Stimulated activated memory B cell treated with anti-CD40 and anti-IgM and Interleukin-4, amounts not matched to agents 10 μg/mL and 1 μg/mL and 100 μg/mL, for 72 hours (primary cell): ENCODE measurements around the gene CORO1C.
"Not testable (repeated sequence)": the region's sequence is repeated elsewhere in the genome, so short reads cannot be mapped to it uniquely, and the experiment has no call there.

Experiments used
- ATAC-seq: fragments of 150-1000 bp; cut with Tn5 transposase; 2 replicates; pipeline ENCODE4 v1.10.0; 2021
- H3K27ac Mint-ChIP-seq: one replicate; pipeline ENCODE4 v1.8.0; 2022; ENCODE audit warnings: mild to moderate bottlenecking, mixed read lengths
- H3K27me3 Mint-ChIP-seq: one replicate; pipeline ENCODE4 v1.8.0; 2022; ENCODE audit warnings: mixed read lengths
- H3K36me3 Mint-ChIP-seq: one replicate; pipeline ENCODE4 v1.8.0; 2022; ENCODE audit warnings: mixed read lengths
- H3K4me1 Mint-ChIP-seq: one replicate; pipeline ENCODE4 v1.8.0; 2022; ENCODE audit warnings: mixed read lengths
- H3K4me3 Mint-ChIP-seq: one replicate; pipeline ENCODE4 v1.8.0; 2022; ENCODE audit warnings: mild to moderate bottlenecking, moderate library complexity, mixed read lengths
- H3K9me3 Mint-ChIP-seq: one replicate; pipeline ENCODE4 v1.8.0; 2022; ENCODE audit warnings: mixed read lengths

Gene CORO1C

DNA sequence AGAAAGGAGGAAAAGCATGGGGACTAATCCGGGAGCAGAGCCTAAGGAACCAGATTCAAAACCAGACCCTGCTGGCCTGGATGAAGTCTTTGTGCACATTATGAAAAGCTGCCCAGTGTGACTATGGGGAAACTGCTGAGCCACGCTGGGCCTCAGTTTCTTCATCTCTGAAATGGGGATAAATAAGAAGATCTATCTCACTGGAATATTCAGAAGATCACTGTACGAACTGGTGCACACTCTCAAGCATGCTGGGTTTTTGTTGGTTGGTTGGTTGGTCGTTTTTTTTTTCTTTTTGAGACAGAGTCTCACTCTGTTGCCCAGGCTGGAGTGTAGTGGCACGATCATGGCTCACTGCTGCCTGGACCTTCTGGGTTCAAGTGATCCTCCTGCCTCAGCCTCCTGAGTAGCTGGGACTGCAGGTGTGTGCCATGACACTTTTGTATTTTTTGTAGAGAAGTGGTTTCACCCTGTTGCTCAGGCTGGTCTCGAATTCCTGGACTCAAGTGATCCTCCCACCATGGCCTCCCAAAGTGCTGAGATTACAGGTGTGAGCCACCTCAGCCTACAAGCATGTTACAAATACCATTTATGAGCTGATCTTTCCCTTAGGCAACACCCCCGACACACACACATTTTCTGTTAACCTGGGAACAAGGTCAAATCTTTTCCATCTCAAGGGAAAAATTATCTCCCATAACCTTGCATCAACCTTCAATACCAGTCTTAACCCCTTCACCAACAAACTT lies 33.4 kb upstream of the CORO1C start:
- Mint-ChIP-seq H3K27ac (no peak overlapping the region), H3K4me1 (peaks cover 37% of the 10 kb centered on the region), H3K9me3 (no peaks in the 10 kb centered on the region), H3K36me3 (no peaks in the 10 kb centered on the region), H3K4me3 (no peak overlapping the region), H3K27me3 (no peaks in the 10 kb centered on the region)
- ATAC-seq, result no peak

- Mint-ChIP-seq H3K36me3 (peaks cover 6% of the 10 kb centered on the region), H3K27me3 (no peaks in the 10 kb centered on the region), H3K9me3 (no peaks in the 10 kb centered on the region), H3K27ac (no peak overlapping the region), H3K4me3 (no peak overlapping the region), H3K4me1 (peaks cover 9% of the 10 kb centered on the region)
- ATAC-seq, result no peak
Observed at GRCh38 chr12:108761226-108761625, 29.9 kb upstream of the CORO1C start.

DNA sequence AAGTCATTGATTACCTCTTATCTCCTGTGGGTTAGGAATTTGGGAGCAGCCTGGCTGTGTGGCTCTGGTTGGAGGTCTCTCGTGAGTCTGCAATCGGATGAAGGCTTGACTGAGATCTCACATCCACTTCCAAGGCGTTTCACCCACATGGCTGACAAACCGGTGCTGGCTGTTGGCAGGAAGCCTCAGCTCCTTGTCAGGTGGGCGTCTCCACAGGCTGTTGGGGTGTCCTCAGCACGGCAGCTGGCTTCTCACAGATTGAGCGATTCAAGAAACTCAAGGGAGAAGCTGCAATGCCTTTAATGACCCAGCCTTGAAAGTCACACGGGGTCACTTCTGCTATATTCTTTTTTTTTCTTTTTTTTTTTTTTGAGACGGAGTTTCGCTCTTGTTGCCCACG lies 28.6 kb upstream of the CORO1C start:
- Mint-ChIP-seq H3K27ac (no peak overlapping the region), H3K27me3 (no peaks in the 10 kb centered on the region), H3K4me1 (peaks cover 9% of the 10 kb centered on the region), H3K36me3 (peaks cover 6% of the 10 kb centered on the region), H3K9me3 (no peaks in the 10 kb centered on the region), H3K4me3 (no peak overlapping the region)
- no peak for ATAC-seq

DNA sequence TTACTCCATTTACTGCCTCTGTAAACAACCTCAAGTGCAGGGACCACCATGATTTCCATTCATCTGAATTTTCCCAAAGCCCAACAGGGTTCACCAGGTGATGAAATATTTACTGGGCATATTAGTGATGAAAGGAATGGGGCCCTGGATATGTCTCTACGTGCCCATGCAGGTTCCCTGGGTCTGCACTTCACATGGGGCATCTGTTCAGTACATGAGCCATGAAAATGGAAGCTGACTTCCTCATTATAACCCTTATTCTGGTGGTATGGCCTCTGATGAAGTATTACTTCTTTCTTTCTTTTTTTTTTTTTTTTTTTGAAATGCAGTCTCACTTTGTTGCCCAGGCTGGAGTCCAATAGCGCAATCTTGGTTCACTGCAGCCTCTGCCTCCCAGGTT lies 26.5 kb upstream of the CORO1C start:
- Mint-ChIP-seq H3K4me3 (no peak overlapping the region), H3K27me3 (no peaks in the 10 kb centered on the region), H3K36me3 (peaks cover 6% of the 10 kb centered on the region), H3K4me1 (peaks cover 9% of the 10 kb centered on the region), H3K27ac (no peak overlapping the region), H3K9me3 (no peaks in the 10 kb centered on the region)
- ATAC-seq, result no peak

DNA sequence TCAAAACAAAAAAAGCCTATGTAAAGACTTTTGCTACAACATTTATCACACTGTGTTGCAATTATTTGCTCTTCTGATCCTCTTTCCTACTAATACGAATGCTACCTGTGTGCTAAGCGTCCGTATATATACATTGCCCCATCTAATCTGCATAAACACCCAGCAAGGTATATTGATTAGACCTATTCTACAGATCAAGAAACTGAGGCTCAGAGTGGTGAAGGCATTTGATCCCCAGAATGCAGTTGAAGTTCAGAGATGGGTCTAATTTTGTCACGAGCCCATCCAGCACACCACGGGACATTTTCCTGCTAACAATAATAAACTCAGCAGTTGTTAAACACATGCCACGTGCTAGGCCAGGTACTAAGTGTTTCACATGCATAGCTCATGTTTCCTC lies 25.1 kb upstream of the CORO1C start:
- Mint-ChIP-seq H3K4me1 (no peaks in the 10 kb centered on the region), H3K36me3 (peaks cover 6% of the 10 kb centered on the region), H3K27me3 (no peaks in the 10 kb centered on the region), H3K27ac (no peak overlapping the region), H3K9me3 (no peaks in the 10 kb centered on the region), H3K4me3 (no peak overlapping the region)
- ATAC-seq, result no peak

GRCh38 chr12:108755481-108755880 lies 24.2 kb upstream of the CORO1C start:
- ATAC-seq, result no peak
- Mint-ChIP-seq H3K27ac (no peak overlapping the region), H3K9me3 (no peaks in the 10 kb centered on the region)

DNA sequence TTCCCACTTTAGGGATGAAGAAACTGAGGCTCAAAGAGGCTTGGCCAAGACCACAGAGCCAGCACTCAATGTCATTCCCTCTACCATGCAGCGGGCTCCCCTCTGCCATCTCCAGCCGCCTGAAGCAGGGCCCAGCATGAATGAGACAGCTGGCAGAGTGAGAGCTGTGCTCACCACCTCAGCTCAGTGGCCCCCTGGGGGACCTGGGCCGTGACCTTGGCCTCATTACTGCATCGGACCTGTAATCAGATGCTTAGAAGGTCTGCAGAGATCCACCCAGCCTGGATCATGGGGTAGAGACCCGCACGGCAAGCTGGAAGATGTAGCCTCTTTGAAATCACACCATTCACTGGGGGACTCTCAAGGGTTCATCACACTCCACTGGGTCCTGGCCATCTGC lies 22.7 kb upstream of the CORO1C start:
- H3K4me1 Mint-ChIP-seq, result peaks cover 3% of the 10 kb centered on the region
- ATAC-seq, result no peak
- no peaks in the 10 kb centered on the region for H3K9me3 Mint-ChIP-seq
- H3K27me3 Mint-ChIP-seq, result no peaks in the 10 kb centered on the region
- peaks cover under 1% of the 10 kb centered on the region for H3K36me3 Mint-ChIP-seq
- H3K27ac Mint-ChIP-seq, result no peak overlapping the region
- no peak overlapping the region for H3K4me3 Mint-ChIP-seq

More at GRCh38 chr12:108755481-108755880, 24.2 kb upstream of the CORO1C start:
- H3K4me3 Mint-ChIP-seq, result no peak overlapping the region
- H3K27me3 Mint-ChIP-seq, result no peaks in the 10 kb centered on the region
- peaks cover 6% of the 10 kb centered on the region for H3K36me3 Mint-ChIP-seq
- no peaks in the 10 kb centered on the region for H3K4me1 Mint-ChIP-seq

- no peak overlapping the region for H3K4me3 Mint-ChIP-seq
Observed at GRCh38 chr12:108752387-108752786, 21.1 kb upstream of the CORO1C start.

DNA sequence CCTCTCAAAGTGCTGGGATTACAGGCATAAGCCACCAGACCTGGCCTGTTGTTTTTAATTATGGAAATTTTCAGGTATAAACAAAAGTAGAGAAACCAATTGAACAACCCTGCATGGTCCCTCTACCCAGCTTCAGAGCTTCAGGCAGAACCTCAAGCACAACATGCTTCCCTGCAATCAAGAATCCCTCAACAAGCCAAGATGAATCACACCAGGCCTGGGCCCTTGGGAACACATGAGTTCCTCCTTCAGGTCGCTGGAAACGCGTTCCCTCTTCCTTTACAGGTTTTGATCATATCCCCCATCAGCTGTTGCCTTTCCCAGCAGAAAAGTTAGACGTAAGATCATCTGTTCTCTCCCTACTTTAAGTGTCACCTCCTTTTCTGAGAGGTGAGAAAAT lies 20.5 kb upstream of the CORO1C start:
- Mint-ChIP-seq H3K27ac (no peak overlapping the region), H3K27me3 (no peaks in the 10 kb centered on the region), H3K9me3 (no peaks in the 10 kb centered on the region)

More at GRCh38 chr12:108752387-108752786, 21.1 kb upstream of the CORO1C start:
- H3K27me3 Mint-ChIP-seq, result no peaks in the 10 kb centered on the region
- no peaks in the 10 kb centered on the region for H3K9me3 Mint-ChIP-seq
- no peak overlapping the region for H3K27ac Mint-ChIP-seq
- peaks cover 6% of the 10 kb centered on the region for H3K4me1 Mint-ChIP-seq
- no peaks in the 10 kb centered on the region for H3K36me3 Mint-ChIP-seq
- ATAC-seq, result no peak

DNA sequence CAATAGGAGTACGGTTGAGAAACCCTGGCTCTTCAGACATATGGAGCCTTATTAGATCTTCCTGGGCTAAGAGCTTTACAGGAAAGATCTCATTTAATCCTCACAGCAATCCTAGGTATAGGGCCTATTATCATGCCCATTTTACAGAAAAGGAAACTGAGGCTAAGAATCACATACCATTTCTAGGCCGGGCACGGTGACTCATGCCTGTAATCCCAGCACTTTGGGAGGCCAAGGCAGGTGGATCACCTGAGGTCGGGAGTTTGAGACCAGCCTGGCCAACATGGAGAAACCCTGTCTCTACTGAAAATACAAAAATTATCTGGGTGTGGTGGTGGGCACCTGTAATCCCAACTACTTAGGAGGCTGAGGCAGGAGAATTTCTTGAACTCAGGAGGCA lies 19.7 kb upstream of the CORO1C start:
- ATAC-seq, H3K27ac Mint-ChIP-seq: not testable (repeated sequence)

More for the DNA sequence above, 20.5 kb upstream of the CORO1C start:
- peaks cover 6% of the 10 kb centered on the region for H3K4me1 Mint-ChIP-seq
- H3K36me3 Mint-ChIP-seq, result no peaks in the 10 kb centered on the region
- no peak for ATAC-seq
- H3K4me3 Mint-ChIP-seq, result no peak overlapping the region

DNA sequence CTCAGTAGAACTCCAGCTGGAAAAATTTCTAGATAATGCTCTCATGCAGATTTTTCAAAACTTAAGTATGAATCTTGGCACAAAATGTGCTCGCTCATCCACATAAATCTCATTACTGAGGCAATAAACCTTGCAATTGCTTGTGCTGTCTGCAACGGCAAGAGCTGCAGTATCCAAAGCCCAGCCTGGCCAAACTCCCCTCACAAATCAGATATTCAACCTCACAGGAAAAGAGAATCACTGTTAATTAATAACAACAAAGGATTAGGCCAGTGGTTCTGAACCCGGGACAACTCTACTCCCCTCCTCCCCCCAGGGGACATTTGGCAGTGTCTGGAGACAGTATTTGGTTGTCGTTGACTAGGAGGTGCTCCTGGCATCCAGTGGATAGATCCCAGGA lies 19.2 kb upstream of the CORO1C start:
- Mint-ChIP-seq H3K27ac (no peak overlapping the region), H3K36me3 (no peaks in the 10 kb centered on the region), H3K9me3 (no peaks in the 10 kb centered on the region), H3K27me3 (no peaks in the 10 kb centered on the region), H3K4me1 (peaks cover 6% of the 10 kb centered on the region), H3K4me3 (no peak overlapping the region)
- no peak for ATAC-seq

More for the DNA sequence above, 19.7 kb upstream of the CORO1C start:
- not testable (repeated sequence) for H3K36me3 Mint-ChIP-seq, H3K4me3 Mint-ChIP-seq, H3K4me1 Mint-ChIP-seq, H3K27me3 Mint-ChIP-seq, H3K9me3 Mint-ChIP-seq

DNA sequence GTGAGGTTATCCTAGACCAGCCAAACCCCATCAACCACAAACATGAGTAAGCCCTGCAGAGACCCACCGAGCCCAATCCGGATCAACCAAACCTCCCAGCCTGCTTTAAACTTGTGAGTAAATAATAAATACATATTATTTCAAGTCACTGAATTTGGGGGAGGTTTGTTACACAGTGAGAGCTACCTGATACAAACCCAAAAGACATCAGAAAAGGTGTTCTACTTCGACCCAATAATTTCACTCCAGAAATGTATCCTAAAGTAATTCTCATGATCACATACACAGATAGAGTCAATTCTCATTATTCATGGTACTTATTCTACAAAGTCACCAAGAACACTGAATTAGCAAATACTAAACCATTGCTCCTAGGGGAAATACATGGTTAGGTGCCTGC lies 16.2 kb upstream of the CORO1C start:
- H3K36me3 Mint-ChIP-seq, result no peaks in the 10 kb centered on the region
- H3K27ac Mint-ChIP-seq, result no peak overlapping the region
- H3K27me3 Mint-ChIP-seq, result no peaks in the 10 kb centered on the region
- no peak overlapping the region for H3K4me3 Mint-ChIP-seq
- ATAC-seq, result no peak
- no peaks in the 10 kb centered on the region for H3K9me3 Mint-ChIP-seq
- H3K4me1 Mint-ChIP-seq, result peaks cover 6% of the 10 kb centered on the region

- no peaks in the 10 kb centered on the region for H3K27me3 Mint-ChIP-seq
- no peak overlapping the region for H3K4me3 Mint-ChIP-seq
- H3K27ac Mint-ChIP-seq, result no peak overlapping the region
- no peaks in the 10 kb centered on the region for H3K9me3 Mint-ChIP-seq
- no peaks in the 10 kb centered on the region for H3K36me3 Mint-ChIP-seq
- peaks cover 6% of the 10 kb centered on the region for H3K4me1 Mint-ChIP-seq
- ATAC-seq, result no peak
Observed at GRCh38 chr12:108745641-108746040, 14.3 kb upstream of the CORO1C start.

DNA sequence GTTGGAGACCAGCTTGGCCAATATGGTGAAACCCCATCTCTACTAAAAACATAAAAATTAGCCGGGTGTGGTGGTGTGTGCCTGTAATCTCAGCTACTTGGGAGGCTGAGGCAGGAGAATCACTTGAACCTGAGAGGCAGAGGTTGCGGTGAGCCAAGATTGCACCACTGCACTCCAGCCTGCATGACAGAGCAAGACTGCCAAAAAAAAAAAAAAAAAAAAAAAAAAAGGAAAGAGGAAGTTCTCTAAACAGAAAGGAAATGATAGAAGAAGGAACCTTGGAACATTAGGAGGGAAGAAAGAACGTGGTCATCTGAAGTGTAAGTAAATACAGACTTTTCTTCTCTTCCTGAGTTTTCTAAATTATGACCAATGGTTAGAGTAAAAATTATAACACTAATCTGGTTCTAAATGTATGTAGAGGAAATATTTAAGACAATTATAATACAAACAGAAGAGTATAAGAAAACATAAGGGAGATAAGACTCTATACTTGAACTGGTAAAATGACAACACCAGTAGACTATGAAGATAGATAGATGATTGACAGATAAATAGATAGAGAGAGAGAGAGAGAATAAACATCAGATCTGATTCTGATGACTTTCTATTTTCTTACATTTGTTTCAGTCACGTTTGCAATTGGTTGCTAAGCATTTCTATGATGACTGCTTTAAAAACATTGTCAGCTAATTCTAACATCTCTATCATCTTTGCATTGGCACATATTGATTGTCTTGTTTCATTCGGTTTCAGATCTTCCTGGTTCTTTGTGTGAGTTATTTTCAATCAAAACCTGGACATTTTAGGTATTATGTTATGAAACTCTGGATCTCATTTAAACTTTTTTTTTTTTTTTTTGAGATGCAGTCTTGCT lies 12.9 kb upstream of the CORO1C start:
- Mint-ChIP-seq H3K4me1 (peaks cover 6% of the 10 kb centered on the region), H3K4me3 (no peak overlapping the region), H3K9me3 (no peaks in the 10 kb centered on the region), H3K27ac (no peak overlapping the region), H3K36me3 (no peaks in the 10 kb centered on the region), H3K27me3 (no peaks in the 10 kb centered on the region)
- no peak for ATAC-seq

- Mint-ChIP-seq H3K27me3 (no peaks in the 10 kb centered on the region), H3K9me3 (no peaks in the 10 kb centered on the region), H3K4me1 (peaks cover 6% of the 10 kb centered on the region), H3K36me3 (no peaks in the 10 kb centered on the region), H3K27ac (no peak overlapping the region), H3K4me3 (no peak overlapping the region)
- ATAC-seq, result no peak
Observed at GRCh38 chr12:108738170-108738569, 6.9 kb upstream of the CORO1C start.

DNA sequence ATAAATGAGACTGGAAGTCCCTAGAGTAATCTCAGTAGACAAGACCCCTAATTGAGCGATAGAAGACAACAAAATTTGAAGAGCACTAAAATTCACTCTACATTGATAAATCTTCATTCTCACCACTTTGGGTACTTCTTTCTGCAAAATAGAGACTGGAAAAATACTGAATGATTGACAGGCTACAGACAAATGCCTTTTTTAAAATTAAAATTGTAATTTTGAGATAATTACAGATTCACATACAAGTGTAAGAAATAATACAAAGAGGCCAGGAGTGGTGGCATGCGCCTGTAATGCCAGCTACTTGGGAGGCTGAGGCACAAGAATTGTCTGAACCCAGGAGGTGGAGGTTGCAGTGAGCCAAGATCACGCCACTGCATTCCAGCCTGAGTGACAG lies 4.5 kb upstream of the CORO1C start:
- no peaks in the 10 kb centered on the region for H3K9me3 Mint-ChIP-seq
- no peaks in the 10 kb centered on the region for H3K27me3 Mint-ChIP-seq
- no peak overlapping the region for H3K27ac Mint-ChIP-seq
- H3K4me1 Mint-ChIP-seq, result peaks cover 15% of the 10 kb centered on the region
- H3K36me3 Mint-ChIP-seq, result no peaks in the 10 kb centered on the region
- ATAC-seq, result no peak
- H3K4me3 Mint-ChIP-seq, result no peak overlapping the region
